ENCODE results near the gene EXOC7.
A peak's percentile ranks its signal among the peaks of the same experiment; 100 is the strongest.

The EXOC7 gene, protein sequence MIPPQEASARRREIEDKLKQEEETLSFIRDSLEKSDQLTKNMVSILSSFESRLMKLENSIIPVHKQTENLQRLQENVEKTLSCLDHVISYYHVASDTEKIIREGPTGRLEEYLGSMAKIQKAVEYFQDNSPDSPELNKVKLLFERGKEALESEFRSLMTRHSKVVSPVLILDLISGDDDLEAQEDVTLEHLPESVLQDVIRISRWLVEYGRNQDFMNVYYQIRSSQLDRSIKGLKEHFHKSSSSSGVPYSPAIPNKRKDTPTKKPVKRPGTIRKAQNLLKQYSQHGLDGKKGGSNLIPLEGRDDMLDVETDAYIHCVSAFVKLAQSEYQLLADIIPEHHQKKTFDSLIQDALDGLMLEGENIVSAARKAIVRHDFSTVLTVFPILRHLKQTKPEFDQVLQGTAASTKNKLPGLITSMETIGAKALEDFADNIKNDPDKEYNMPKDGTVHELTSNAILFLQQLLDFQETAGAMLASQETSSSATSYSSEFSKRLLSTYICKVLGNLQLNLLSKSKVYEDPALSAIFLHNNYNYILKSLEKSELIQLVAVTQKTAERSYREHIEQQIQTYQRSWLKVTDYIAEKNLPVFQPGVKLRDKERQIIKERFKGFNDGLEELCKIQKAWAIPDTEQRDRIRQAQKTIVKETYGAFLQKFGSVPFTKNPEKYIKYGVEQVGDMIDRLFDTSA

DNA sequence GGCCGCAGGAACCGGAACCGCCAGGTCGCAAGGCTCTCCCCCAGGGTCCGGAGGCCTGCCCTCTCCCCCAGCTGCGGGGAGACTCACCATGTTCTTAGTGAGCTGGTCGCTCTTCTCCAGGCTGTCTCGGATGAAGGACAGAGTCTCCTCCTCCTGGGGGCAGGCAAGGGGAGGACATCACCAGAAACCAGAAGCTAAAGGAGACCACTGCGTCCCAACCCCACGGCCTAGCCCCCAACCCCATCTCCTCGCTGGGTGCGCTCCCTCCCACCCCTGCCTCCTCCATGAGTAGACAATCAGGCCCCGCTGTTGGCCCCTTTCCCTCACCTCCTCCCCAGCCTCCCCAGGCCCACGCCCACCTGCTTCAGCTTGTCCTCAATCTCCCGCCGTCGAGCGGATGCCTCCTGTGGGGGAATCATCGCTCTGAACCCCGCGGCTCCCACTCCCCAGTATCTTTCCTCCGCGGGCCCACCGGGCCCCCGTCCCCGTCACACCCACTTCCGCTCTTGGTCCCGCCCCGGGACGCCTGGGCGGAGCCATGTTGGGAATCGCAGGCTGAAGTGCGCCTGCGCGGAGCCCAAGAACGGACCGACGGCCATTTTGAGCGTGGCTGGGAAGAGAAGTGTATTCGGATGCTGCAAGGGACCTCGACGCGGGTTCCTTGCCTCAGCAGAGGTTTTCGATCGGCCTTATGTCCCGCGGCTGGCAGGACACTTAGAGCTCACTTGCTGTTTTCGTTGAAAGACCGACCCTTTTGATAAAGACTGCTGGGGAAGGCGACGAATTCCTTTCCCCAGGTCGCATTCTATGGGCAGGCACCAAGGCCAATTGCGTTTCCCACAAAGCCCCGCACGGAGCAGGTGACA is at the start of gene EXOC7:
TSS of gene EXOC7 (minus strand) at position 514 of the 866 bp plus-strand sequence. CDS start at position 419, 95 bp downstream.
- peak; percentile 91 for DNase-seq

DNA sequence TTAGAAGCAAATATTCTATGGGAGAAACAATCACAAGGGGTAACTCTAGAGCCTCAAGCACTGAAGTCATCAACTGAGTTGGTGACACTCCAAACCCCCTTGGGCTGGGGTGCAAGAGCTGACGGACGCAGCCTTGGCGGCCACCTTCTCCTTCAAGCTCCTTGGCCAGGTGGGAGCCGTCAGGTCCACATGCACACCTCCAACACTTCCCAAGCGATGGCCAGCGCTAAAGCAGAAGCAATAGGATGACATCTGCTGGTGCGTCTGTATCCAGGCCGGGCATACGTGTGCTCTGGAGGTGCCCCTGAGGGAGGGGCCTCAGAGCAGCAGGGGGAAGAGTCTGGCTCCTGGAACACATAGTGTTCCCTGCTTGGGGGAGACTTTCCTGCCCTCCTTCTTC is 49.6 kb upstream of the EXOC7 start:
- no peak for DNase-seq

DNA sequence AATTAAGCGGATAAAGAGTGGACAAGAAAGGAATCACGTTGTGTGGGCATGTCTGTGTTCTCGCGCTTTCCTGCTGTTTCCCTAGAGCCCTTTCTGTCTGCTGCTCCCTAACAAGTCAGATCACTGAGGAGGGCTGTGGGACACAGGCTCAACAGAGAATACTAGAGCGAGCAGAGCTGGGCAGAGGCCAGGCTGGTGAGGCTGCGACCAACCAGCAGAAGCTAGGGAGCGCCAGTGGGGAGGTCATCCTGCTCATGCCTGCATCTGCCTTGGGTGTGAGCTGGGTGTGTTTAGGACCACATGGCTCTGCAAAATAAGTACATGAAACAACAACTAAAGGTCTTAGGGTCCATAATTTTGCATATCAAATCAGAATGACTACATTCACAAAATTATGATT is 49.0 kb upstream of the EXOC7 start:
- DNase-seq: no peak

DNA sequence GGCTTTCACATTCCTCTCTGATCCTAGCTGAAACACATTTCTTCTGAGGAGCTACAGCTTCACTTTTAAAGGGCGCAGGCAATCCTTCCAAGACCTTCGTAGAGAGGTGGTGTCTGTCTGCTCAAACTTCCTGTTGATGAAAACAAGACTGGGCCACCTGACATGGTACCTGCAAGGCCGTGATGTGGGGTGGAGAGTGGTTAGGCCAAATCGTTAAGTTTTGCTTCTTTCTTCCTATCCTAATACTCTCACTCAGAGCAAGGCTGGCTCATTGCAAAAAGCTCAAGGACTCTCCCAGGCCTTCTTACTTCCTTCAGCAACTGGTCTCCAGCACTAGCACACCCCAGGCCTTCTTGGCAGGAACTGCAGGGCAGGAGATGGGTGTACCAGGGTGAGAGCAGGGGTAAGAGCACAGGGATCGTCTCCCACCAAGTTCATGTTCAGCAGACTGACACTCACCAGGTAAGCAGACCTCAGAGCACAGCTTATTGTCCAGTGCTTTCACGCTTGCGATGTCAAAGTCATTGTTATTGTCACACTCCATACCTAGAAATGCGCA is 48.4 kb upstream of the EXOC7 start:
- DNase-seq: peak; percentile 49

DNA sequence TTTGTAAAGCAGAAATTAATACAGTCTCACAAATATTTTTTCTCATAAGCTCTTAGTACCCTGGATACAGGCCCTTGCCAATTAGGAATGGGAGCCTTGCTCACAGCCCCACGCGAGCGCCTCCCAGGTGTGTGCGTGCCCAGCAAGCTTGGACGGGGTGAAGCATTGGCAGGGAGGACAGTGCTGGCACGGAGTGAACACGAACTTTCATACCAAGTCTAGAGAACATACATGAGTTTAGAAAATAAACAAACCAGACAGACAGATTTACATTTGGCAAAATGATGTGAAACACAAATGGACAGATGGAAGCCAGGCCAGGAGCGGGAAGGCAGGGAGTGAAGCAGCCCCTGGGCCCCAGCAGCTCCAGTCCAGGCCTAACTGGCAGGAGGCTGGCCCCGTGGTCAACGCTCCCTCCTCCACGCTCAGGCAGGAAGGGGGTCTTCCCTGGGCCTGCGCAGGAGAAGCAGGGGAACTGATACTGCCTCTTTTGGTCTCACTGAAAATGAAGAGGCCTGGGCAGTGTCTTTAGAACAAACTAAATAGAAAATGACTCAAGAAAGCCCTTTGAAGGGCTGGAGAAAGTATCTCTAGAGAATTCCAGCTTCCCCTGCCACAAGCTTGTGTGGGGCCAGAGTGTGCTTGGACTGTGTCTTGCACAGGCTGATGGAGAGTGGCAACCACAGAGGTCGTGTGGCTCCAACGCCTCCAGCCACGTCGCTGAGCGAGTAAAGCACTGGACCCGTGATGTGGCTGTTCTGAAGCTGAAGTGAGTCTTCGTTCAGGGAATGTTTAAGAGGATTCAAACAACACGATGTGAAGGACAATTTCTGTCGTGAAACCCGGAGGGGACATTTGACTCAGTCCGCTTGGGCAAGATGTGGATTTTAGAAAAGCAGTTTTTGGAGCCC is 47.4 kb upstream of the EXOC7 start:
- no peak for DNase-seq

DNA sequence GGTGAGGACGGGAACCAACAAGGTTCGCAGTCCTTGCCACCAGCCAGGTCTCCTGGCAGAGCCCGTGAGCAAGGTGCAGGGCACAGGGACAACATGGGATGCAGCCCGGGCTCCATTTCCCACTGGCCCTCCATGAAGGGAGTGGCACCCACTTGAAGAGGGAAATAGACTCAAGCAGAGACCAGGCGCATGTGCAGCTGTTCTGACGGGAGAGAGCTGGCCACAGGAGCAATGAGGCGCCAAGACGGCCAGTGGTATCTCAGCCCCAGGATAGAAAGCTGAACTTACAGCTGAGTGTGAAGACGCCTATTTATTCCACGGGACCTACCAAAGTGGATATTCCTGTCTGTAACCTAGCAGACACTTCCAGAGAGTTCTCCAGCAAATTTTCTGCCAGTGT is 45.6 kb upstream of the EXOC7 start:
- DNase-seq: no peak

DNA sequence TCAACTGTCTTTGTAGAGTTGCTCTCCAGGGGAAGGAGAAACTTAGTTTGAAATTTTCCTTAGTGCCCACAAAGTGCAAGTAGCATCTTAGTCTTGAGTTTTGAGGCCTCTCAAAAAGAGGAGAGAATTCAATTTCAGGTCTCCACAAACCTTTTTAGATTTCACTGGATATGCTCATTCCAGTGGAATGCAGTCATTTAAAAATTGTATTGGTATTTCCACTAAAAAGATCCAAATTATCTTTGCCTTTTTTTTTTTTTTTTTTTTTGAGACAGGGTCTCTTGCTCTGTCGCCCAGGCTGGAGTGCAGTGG is 44.4 kb upstream of the EXOC7 start:
- DNase-seq: no peak

DNA sequence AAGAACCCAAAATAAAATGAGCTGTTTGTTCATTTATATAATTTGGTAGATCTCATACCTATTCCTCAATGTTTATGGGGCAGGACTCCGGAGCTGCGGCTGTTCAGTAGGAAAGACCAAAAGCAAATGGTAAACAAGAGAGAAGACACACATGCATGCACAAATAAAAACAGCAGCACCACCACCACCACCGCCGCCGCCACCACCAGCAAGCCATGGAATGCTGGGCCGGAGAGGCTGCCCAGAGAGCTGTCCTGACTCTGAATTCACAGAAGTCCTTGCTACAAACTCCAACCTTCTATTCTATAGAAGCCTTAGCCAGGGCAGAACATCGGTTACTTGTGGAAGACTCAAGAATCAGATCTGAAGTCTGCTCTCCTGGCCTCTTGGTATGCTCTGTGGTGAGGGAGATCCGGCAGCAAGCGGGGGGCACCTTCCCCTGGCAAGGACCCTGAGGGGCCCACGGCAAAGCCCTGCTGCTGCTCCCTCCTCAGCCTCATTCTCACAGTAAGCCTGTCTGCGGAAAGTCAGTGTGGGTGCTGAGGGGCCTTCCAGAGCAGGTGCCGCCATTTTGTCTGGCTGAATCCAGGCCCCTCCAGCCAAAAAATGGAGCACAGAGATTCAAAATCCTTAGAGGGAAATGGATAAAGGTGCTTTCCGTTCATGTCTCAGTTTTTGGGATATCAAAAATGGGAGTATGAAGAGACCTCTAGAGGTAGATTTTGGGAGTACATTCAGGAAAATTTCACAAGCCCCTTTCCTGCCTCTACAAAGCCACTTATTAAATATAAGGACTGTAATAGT is 43.8 kb upstream of the EXOC7 start:
- DNase-seq: no peak

DNA sequence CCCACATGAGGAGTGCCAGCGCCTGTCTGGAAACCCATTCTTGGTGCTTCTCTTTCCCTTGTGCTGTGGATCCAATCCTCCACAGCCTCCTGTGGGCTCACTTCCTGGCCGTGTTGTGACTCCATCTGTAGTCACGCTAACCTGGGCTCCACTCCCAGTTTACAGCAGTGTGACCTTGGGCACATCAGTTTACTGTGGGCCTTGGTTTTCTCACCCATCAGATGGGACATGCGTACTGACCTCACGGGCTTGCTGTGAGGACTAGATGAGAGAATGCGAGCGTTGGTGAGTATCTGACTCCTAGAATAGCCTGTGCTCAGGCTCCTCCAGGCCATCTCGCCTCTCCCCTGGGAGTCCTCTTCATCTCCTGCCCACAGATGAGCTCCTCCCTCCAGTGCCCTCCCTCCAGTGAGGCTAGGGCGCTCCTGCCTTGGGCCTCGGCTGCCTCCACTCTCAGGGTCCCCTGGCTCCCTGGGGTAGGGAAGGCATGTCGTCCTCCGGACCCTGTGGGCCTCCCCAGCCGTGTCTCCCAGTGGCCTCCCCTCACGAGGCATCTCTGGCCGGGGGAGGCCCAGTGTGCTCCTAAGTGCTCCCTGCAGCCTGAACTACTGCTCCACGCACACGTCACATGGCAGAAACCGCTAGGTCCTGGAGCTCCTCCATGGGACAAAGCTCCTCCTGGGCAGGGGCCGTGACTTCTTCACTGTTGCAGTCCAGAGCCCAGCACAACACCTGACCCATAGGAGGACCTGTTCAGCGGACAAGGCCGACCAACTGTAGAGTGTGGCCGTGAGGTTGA is 42.7 kb upstream of the EXOC7 start:
- DNase-seq: no peak

DNA sequence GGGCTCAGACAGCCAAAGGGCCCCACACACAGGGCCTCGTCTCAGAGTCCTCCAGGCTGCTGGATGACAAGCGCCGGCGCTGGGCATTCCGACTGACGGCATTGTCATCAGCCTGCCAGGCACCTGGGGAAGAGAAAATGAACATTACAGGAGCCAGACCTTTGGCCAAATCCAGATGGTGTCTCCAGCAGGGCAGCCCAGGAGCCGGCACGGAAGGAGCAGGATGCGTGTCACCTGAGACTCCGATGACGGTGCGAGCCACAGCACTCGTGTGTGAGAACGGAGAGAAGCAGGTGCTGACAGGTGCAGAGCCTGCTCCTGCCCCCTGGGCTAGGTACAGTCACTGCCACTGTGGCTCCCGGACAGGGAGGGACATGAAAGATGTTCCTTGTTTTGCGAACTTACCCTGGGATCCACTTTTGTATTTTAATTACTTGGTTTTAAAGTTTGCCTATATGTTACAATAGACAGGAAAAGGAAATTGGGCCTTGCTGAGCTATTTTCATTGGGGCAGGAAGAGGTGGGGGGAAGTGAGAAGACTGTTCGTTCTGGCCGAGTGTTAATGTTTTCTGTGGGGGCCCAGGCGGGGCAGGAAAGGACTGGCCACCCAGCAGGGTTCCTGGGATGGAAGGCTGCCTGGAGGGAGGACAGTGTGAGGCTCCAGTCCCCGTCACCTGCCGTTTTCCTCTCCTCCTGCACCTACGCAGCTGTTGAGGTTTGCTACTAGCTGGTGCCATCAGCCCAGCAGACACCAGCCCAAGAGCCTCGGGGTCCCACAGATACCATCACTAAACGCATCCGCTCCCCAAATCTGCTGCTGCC is 41.9 kb upstream of the EXOC7 start:
- peak; percentile 65 for DNase-seq

DNA sequence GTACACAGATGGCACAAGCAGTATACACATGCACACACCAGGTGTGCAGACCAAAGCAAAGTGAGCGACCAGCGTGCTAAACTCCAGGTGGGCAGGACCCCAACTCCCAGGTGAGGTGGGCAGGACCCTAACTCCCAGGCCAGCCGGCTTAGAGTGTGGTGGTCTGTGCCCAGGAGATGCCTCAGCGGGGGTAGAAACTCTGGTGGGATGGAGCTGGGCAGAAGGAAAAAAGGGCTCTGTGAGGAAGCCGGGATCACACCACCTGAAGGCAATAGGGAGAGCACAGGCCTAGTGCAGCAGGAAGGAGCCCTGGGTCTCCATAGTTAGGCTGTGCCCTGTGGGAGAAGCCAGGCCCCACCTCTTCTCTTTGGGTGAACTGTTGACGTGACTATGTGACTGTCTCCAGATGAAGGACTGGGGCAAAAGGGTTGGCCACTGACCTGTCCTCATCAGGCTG is 39.0 kb upstream of the EXOC7 start:
- no peak for DNase-seq

DNA sequence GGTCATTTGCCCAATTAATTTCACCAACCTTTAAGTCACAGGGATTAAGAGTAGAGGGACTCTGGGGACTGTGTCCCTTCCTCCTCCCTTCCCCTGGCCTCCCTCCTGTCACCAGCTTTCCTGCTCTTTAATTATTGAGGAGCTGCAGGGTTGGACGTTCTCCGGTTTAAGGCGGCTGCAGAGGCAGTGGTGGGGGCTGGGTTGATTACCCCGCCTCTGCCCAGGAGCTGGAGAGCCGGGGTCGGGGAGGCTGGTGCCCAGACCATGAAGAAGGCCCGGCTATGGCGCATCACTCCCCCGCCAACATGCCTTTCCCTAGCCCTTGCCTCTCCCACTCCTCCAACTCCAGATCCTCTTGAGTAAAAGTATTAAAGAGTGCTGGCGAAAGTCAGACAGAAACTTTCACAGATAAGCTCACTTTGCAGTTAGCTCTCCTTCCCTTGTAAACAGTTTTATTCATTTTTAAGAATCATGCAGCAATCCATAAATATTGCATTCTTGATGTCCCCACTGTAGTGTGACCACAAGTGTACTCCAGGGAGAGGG is 38.5 kb upstream of the EXOC7 start:
- no peak for DNase-seq

DNA sequence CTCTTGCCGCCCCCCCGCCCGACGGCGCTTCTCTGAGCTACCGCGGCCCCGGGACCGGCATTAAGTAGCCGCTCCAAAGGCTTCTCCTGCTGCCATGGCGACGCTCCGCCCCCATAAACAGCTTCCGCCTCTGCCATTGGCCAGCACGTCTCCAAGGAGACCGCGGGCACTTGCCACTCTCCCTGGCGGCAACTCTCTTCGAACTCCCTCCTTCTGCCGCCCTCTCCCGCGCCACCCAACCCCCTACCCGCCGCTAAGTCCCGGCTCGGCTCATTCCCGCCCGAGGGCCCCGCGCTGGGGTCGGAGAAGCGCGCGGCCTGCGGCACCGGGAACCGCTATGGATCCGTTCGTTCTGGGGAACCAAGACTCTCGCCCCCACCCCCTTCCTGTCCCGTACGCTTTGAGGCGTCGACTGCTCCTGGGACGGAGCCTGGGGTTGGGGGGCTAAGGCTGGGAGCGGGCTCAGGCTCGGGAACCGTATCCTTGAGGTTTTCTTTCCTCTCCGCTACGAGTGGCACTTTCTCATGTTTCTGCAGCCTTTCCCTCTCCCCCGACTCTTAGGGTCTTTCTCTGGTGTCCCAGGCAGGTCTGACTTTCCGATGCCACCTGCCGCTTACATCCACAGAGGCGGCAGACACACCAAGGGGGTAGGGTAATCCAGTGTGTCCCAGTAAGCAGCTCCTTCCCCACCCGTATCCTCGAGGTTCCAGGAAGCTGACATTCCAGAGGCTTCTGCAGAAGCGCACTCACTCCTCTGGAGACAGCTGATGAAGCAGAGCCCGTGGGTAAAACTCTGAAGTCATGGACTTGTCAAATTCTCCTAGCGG is 37.8 kb upstream of the EXOC7 start, which contains the start of gene FOXJ1:
TSS of gene FOXJ1 (minus strand) at position 34 of the 827 bp plus-strand sequence. CDS start 850 bp downstream, outside the sequence.
- DNase-seq: peak; percentile 96

DNA sequence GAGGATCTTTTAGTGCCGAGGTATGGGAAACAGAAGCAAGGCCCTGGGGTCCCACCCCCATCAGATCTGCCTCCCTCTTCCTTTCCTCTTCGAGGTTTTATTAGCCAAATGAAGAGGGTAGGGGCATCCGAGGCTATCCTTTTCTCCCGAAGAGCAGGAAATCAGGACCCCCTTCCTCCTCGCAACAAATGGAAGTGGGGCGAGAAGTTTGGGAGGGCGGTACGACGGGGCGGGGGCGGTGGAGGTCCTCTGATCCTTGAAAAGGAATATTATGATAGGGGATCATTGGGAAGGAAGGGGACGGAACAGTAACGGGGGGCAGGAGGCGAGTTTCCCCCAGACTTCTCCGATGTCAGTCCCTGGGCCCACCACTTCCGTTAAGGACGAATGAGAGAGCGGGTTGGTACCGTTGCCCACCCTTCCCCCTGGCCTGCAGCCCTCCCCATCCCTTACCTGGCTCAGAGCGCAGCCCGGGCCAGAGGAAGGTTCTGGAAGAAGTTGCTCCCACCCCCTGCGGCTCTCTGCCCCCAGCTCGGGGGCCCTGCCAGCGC is 37.1 kb upstream of the EXOC7 start:
- DNase-seq: no peak

DNA sequence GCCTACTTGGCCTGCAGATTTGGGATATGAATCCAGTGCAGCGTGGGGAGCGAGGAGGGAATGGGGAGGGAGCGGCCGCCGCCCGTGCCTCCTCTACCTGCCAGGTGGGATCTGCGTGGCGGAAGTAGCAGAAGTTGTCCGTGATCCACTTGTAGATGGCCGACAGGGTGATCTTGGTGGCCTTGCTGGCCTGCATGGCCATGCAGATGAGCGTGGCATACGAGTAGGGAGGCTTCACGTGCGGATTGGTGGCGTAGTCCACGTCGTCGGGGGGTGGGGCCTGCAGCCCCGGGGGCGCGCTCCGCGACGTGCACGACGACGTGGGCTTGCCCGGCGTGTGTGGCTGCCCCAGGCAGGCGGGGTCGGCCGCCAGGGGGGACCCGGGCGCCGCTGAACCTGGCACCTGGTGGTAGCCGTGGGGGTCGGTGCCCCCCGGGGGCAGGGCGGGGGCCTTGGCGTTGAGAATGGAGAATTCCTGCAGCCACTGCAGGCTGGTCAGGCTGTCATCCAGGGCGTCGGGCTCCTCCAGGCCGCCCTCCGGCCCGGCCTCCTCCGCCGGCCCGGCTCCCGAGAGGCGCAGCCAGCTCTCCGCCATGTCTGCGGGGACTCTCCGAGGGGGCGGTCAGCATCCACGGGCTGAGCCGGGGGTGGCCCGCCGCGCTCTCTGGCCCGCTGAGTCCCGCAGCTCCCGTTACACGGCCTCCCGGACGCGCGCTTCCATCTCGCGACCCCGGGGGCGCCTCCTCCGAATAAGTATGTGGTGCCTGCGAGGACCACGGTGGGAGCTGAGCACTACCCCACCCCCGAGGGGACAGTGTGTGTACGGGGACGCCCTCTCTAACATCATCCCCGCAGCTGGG is 36.4 kb upstream of the EXOC7 start:
- DNase-seq: peak; percentile 51

DNA sequence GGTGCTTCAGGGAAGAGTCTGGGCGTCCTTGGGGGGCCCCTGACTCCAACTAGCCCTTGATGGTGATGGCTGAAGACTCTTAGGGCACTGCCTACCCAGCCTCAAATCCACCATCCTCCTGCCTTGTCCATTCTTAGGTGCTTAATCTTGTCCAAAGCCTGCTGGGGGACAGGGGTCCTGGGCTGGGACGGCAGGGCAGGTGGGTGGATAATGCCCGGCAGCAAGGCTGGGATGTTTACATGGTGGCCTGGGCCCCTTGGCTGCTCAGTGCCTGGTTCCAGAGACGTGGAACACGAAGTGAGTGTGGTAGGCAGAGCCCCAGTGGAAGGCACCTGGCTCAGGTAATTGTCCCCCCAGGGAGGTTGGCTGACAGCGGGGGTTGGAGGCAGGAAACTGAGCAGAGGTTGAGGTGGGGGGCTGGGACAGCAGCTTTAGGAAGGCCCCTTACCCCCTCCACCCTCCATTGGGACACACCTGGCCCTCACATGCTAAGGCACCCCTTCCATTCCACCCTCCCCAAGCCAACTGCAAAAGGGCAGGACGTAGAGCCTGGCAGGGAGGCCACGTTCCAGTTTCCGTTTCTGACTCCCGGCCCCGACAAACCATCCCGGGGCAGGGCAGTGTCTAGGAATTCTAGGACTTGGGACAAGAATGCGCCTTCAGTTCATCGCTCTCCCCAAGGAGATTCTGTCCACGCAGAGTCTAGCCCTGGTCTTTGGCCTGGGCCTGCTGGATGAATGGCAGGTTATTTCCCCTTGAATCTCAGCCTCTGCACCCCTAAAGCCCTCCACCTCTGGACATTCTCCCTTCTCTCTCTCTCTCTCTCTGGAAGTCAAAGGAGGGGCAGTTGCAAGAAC is 35.5 kb upstream of the EXOC7 start:
- DNase-seq: no peak

Measured in CD4-positive, alpha-beta T cell treated with Interleukin-15 for 1 hour (primary cell).